HepG2 (cell line): ENCODE measurements around the gene RSAD1. TPM values are rescaled to one million over a fixed set of nuclear protein-coding genes. Genes with fewer than 3 reads are reported as not detected.
A peak's percentile ranks its signal among the peaks of the same experiment; 100 is the strongest.

ENCODE experiments used
- ARNT2 ChIP-seq: sonication (generic); formaldehyde crosslinking; IDR thresholded peaks from 2 replicates; pipeline ENCODE4 v1.8.0; 2022; ENCODE audit warnings: mild to moderate bottlenecking, low read depth, missing genetic modification reagents, moderate library complexity
- CTCF ChIP-seq: sonication (generic); formaldehyde crosslinking; IDR thresholded peaks from 2 replicates; pipeline ENCODE4 v1.5.0; 2020; ENCODE audit warnings: mild to moderate bottlenecking, missing genetic modification reagents, moderate library complexity
- EZH2 ChIP-seq: conservative IDR thresholded peaks from 2 replicates; pipeline ENCODE4 v1.6.1; 2012; ENCODE audit warnings: mild to moderate bottlenecking, low read depth, low read length, moderate library complexity
- KLF12 ChIP-seq: sonication (generic); formaldehyde crosslinking; IDR thresholded peaks from 2 replicates; pipeline ENCODE4 v1.4.0; 2020; ENCODE audit warnings: missing genetic modification reagents, borderline replicate concordance
- MAFK ChIP-seq, 2 experiments: IDR thresholded peaks in 1 of 2; conservative IDR thresholded peaks in 1 of 2; 2 replicates each; pipeline ENCODE4 v1.6.1; 2011; ENCODE audit warnings: improper control_type of control experiment in 2 of 2, low read length in 2 of 2
- MIXL1 ChIP-seq: IDR thresholded peaks from 2 replicates; pipeline ENCODE4 v1.6.1; 2016
- NAIF1 ChIP-seq: sonication (generic); formaldehyde crosslinking; IDR thresholded peaks from 2 replicates; pipeline ENCODE4 v1.5.0; 2020; ENCODE audit warnings: mild to moderate bottlenecking, missing genetic modification reagents, borderline replicate concordance
- PITX1 ChIP-seq: sonication (generic); formaldehyde crosslinking; IDR thresholded peaks from 2 replicates; pipeline ENCODE4 v1.5.1; 2020; ENCODE audit warnings: mild to moderate bottlenecking, missing genetic modification reagents
- POGZ ChIP-seq: sonication (generic); formaldehyde crosslinking; IDR thresholded peaks from 2 replicates; pipeline ENCODE4 v1.4.0; 2020; ENCODE audit warnings: mild to moderate bottlenecking, missing genetic modification reagents
- RERE ChIP-seq: IDR thresholded peaks from 2 replicates; pipeline ENCODE4 v1.6.1; 2016; ENCODE audit warnings: low read depth, missing genetic modification reagents, missing compliant biosample characterization
- SRF ChIP-seq: IDR thresholded peaks from 2 replicates; pipeline ENCODE4 v1.6.1; 2011; ENCODE audit warnings: mild to moderate bottlenecking, low read depth, low read length, moderate library complexity
- ZBTB26 ChIP-seq: IDR thresholded peaks from 2 replicates; pipeline ENCODE4 v1.6.1; 2016; ENCODE audit warnings: missing compliant biosample characterization, missing genetic modification reagents, borderline replicate concordance
- ZFP82 ChIP-seq: sonication (generic); formaldehyde crosslinking; IDR thresholded peaks from 2 replicates; pipeline ENCODE4 v1.5.1; 2020; ENCODE audit warnings: mild to moderate bottlenecking, missing genetic modification reagents, borderline replicate concordance
- ZNF17 ChIP-seq: sonication (generic); formaldehyde crosslinking; IDR thresholded peaks from 2 replicates; pipeline ENCODE4 v1.5.0; 2020; ENCODE audit warnings: mild to moderate bottlenecking, missing genetic modification reagents
- ZNF232 ChIP-seq: sonication (generic); formaldehyde crosslinking; IDR thresholded peaks from 2 replicates; pipeline ENCODE4 v1.4.0; 2020; ENCODE audit warnings: missing genetic modification reagents, borderline replicate concordance
- ZNF317 ChIP-seq: sonication (generic); formaldehyde crosslinking; IDR thresholded peaks from 2 replicates; pipeline ENCODE4 v1.5.0; 2020; ENCODE audit warnings: mild to moderate bottlenecking, missing genetic modification reagents
- ZNF496 ChIP-seq: sonication (generic); formaldehyde crosslinking; IDR thresholded peaks from 2 replicates; pipeline ENCODE4 v1.8.1; 2023; ENCODE audit warnings: mild to moderate bottlenecking, moderate library complexity, missing genetic modification reagents; ENCODE audit not compliant: insufficient replicate concordance
- ZNF567 ChIP-seq: sonication (generic); formaldehyde crosslinking; IDR thresholded peaks from 2 replicates; pipeline ENCODE4 v1.8.1; 2023; ENCODE audit warnings: mild to moderate bottlenecking, missing genetic modification reagents, borderline replicate concordance
- ZNF570 ChIP-seq: sonication (generic); formaldehyde crosslinking; IDR thresholded peaks from 2 replicates; pipeline ENCODE4 v1.4.0; 2020; ENCODE audit warnings: mild to moderate bottlenecking, missing genetic modification reagents, borderline replicate concordance
- ZNF614 ChIP-seq: IDR thresholded peaks from 2 replicates; pipeline ENCODE4 v1.6.1; 2018; ENCODE audit warnings: missing biosample characterization, missing genetic modification reagents, inconsistent platforms, borderline replicate concordance
- ZNF674 ChIP-seq: sonication (generic); formaldehyde crosslinking; IDR thresholded peaks from 2 replicates; pipeline ENCODE4 v1.5.0; 2020; ENCODE audit warnings: low read depth, mild to moderate bottlenecking, missing genetic modification reagents
- ZNF790 ChIP-seq: sonication (generic); formaldehyde crosslinking; IDR thresholded peaks from 2 replicates; pipeline ENCODE4 v1.8.0; 2022; ENCODE audit warnings: missing genetic modification reagents, mild to moderate bottlenecking, borderline replicate concordance
- ZNF891 ChIP-seq: sonication (generic); formaldehyde crosslinking; IDR thresholded peaks from 2 replicates; pipeline ENCODE4 v1.5.0; 2020; ENCODE audit warnings: mild to moderate bottlenecking, missing genetic modification reagents
- polyA plus RNA-seq, 8 experiments: library from polyadenylated mRNA; depleted of rRNA in 3 of 8; stranded (reverse) in 7 of 8; unstranded in 1 of 8; fragments of >200 nt; fragmentation: Illumina TruSeq in 4 of 8; extraction: Trizol in 4 of 8; gene quantifications; 2 replicates each; pipeline versions ENCODE4 v1.2.1 to v1.2.3, GENCODE V29; 2011 to 2016; ENCODE audit warnings: low read depth in 4 of 8, missing spikeins in 1 of 8, mixed read lengths in 1 of 8; ENCODE audit not compliant: insufficient read depth in 1 of 8
- total RNA-seq, 5 experiments: library from RNA; depleted of rRNA; stranded (reverse); fragments of >200 nt; fragmentation: Illumina TruSeq; extraction: Trizol; gene quantifications; 2 replicates each; pipeline ENCODE4 v1.2.3, GENCODE V29; 2016; ENCODE audit warnings: low read depth in 1 of 5

RSAD1 gene
- total and polyA plus RNA-seq, 2 of the 13 experiments (the other 11 are each of a cell fraction or from before 2014, with no cell fraction given) = 22.7 to 27.7 TPM

- TF ChIP-seq SRF (0 out of 2 replicates have a peak, but pooled peaks have one; percentile 54), PITX1 (CRISPR knock-in tag) (no peak), ZNF790 (CRISPR knock-in tag) (no peak), ZBTB26 (0 out of 2 replicates have a peak, but pooled peaks have one; percentile 62), ZNF614 (no peak), ZNF317 (CRISPR knock-in tag) (no peak), ARNT2 (no peak), MIXL1 (CRISPR knock-in tag) (peak; percentile 16; the same call in 1 of the 2 replicates), ZNF567 (CRISPR knock-in tag) (no peak), ZNF674 (no peak), ZFP82 (CRISPR knock-in tag) (no peak), ZNF232 (CRISPR knock-in tag) (no peak), MAFK (conservative IDR thresholded peaks at IDR 0.05 in 1 of 2, IDR thresholded peaks at IDR 0.05 in 1 of 2; ENCODE audit: low read length in 2 of 2) (no peak), NAIF1 (no peak), EZH2 (no peak), ZNF570 (CRISPR knock-in tag) (no peak), POGZ (no peak), ZNF17 (CRISPR knock-in tag) (no peak), RERE (CRISPR knock-in tag) (no peak), ZNF891 (no peak), KLF12 (CRISPR knock-in tag) (no peak), ZNF496 (no peak), CTCF (CRISPR knock-in tag) (peak; percentile 48)
Measured at GRCh38 chr17:50501054-50501453, 22.4 kb downstream of the RSAD1 start (continued).
